Measurements from ENCODE around the gene ENGASE.

Gene ENGASE

DNA sequence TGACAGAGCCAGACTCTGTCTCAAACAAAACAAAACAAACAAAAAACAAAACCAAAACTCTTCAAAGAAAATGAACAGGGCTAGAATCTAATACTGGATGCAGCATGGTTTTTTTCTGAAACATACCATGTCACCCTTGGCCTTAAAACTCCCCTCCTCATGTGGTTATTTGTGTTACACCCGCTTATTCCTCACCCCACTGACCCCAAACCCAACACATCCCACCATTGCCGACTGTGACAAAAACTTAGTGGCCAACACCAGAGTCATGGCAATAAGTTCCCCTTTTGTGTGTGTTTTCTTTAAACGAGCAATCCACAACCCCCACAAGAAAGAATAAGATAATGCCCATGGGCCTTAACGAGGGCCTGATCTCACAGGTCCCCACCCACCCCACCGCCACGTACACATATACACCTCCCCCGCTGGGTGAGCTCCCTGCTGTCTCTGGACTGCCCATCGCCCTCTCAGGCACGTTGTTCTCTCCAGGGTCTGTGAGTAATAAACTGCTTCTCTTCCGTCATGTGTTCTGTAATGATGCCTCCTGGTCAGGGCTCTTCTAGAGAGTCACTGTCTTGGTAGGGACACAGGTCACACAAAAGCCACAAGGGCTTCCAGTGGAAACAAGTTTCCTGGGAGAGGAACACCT is 16.8 kb upstream of the ENGASE start:
- Histone ChIP-seq H3K27me3 (ENCODE audit: control insufficient read depth, insufficient read depth, low read length) (no peaks in the 10 kb centered on the region), H3K9ac (ENCODE audit: low read depth, low read length) (no peak overlapping the region), H3K27ac (ENCODE audit: low read depth, low read length) (no peak overlapping the region), H3K4me3 (ENCODE audit: low read depth, low read length) (no peak overlapping the region), H3K4me1 (ENCODE audit: control insufficient read depth, insufficient read depth, low read length) (no peaks in the 10 kb centered on the region), H3K9me3 (ENCODE audit: control insufficient read depth, insufficient read depth, low read length) (0 out of 2 replicates have a peak, but pooled peaks cover 3% of the 10 kb centered on the region), H3K36me3 (ENCODE audit: control insufficient read depth, insufficient read depth, low read length) (no peaks in the 10 kb centered on the region)

- H3K4me3 ChIP-seq (ENCODE audit: low read depth, low read length), result no peak overlapping the region
- H3K9me3 ChIP-seq (ENCODE audit: control insufficient read depth, insufficient read depth, low read length), result no peaks in the 10 kb centered on the region
- H3K36me3 ChIP-seq (ENCODE audit: control insufficient read depth, insufficient read depth, low read length), result no peaks in the 10 kb centered on the region
- no peak overlapping the region for H3K9ac ChIP-seq (ENCODE audit: low read depth, low read length)
- no peaks in the 10 kb centered on the region for H3K4me1 ChIP-seq (ENCODE audit: control insufficient read depth, insufficient read depth, low read length)
- H3K27ac ChIP-seq (ENCODE audit: low read depth, low read length), result no peak overlapping the region
- H3K27me3 ChIP-seq (ENCODE audit: control insufficient read depth, insufficient read depth, low read length), result no peaks in the 10 kb centered on the region
Observed at GRCh38 chr17:79062691-79063090, 11.9 kb upstream of the ENGASE start.

GRCh38 chr17:79064026-79064425 is 10.6 kb upstream of the ENGASE start:
- Histone ChIP-seq H3K4me3 (ENCODE audit: low read depth, low read length) (no peak overlapping the region), H3K27me3 (ENCODE audit: control insufficient read depth, insufficient read depth, low read length) (no peaks in the 10 kb centered on the region), H3K9me3 (ENCODE audit: control insufficient read depth, insufficient read depth, low read length) (no peaks in the 10 kb centered on the region), H3K9ac (ENCODE audit: low read depth, low read length) (no peak overlapping the region), H3K36me3 (ENCODE audit: control insufficient read depth, insufficient read depth, low read length) (no peaks in the 10 kb centered on the region), H3K27ac (ENCODE audit: low read depth, low read length) (no peak overlapping the region), H3K4me1 (ENCODE audit: control insufficient read depth, insufficient read depth, low read length) (no peaks in the 10 kb centered on the region)

GRCh38 chr17:79065105-79065670 is 9.4 kb upstream of the ENGASE start:
- Histone ChIP-seq H3K27ac (ENCODE audit: low read depth, low read length) (no peak overlapping the region), H3K27me3 (ENCODE audit: control insufficient read depth, insufficient read depth, low read length) (no peaks in the 10 kb centered on the region), H3K9me3 (ENCODE audit: control insufficient read depth, insufficient read depth, low read length) (no peaks in the 10 kb centered on the region), H3K36me3 (ENCODE audit: control insufficient read depth, insufficient read depth, low read length) (no peaks in the 10 kb centered on the region), H3K9ac (ENCODE audit: low read depth, low read length) (no peak overlapping the region), H3K4me3 (ENCODE audit: low read depth, low read length) (no peak overlapping the region), H3K4me1 (ENCODE audit: control insufficient read depth, insufficient read depth, low read length) (no peaks in the 10 kb centered on the region)

- no peak overlapping the region for H3K27ac ChIP-seq (ENCODE audit: low read depth, low read length)
Observed at GRCh38 chr17:79066963-79067362, 7.7 kb upstream of the ENGASE start.

DNA sequence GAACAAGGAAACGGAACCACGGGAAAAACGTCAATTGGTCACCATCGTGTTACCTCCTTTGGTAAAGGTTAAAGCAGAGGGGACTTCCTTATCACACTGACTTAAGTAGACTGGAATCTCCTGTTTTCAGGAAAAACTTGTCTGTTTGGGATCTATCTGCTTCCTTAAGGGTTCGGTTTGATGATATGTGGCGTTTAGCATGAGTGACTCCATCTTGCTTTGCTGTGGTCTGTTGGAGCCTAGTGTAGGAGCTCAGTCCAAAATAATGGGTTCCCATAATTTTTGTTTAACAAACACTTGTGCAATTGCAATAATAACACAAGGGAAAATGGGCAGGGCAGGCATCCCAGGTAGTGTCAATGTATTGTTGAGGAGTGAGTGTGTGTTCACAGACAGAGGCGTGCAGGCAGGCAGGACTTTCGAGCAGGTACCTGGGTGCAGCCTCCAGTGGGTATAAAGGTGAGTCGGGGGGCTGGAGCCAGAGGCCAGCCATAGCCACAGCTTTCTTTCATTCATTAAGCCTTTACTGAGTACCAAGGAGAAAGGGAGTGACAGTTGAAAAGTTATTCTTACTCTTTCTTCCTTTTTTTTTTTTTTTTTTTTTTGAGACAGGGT is 4.3 kb upstream of the ENGASE start:
- H3K36me3 ChIP-seq (ENCODE audit: control insufficient read depth, insufficient read depth, low read length), result no peaks in the 10 kb centered on the region
- H3K4me3 ChIP-seq (ENCODE audit: low read depth, low read length), result no peak overlapping the region
- 0 out of 2 replicates have a peak, but pooled peaks cover 1% of the 10 kb centered on the region for H3K4me1 ChIP-seq (ENCODE audit: control insufficient read depth, insufficient read depth, low read length)
- H3K9me3 ChIP-seq (ENCODE audit: control insufficient read depth, insufficient read depth, low read length), result no peaks in the 10 kb centered on the region
- no peak overlapping the region for H3K27ac ChIP-seq (ENCODE audit: low read depth, low read length)
- no peaks in the 10 kb centered on the region; the same call in 1 of the 2 replicates for H3K27me3 ChIP-seq (ENCODE audit: control insufficient read depth, insufficient read depth, low read length)
- no peak overlapping the region for H3K9ac ChIP-seq (ENCODE audit: low read depth, low read length)

More at GRCh38 chr17:79066963-79067362, 7.7 kb upstream of the ENGASE start:
- no peak overlapping the region for H3K9ac ChIP-seq (ENCODE audit: low read depth, low read length)
- no peaks in the 10 kb centered on the region for H3K4me1 ChIP-seq (ENCODE audit: control insufficient read depth, insufficient read depth, low read length)
- no peaks in the 10 kb centered on the region for H3K9me3 ChIP-seq (ENCODE audit: control insufficient read depth, insufficient read depth, low read length)
- H3K27me3 ChIP-seq (ENCODE audit: control insufficient read depth, insufficient read depth, low read length), result no peaks in the 10 kb centered on the region
- H3K36me3 ChIP-seq (ENCODE audit: control insufficient read depth, insufficient read depth, low read length), result no peaks in the 10 kb centered on the region
- no peak overlapping the region for H3K4me3 ChIP-seq (ENCODE audit: low read depth, low read length)

DNA sequence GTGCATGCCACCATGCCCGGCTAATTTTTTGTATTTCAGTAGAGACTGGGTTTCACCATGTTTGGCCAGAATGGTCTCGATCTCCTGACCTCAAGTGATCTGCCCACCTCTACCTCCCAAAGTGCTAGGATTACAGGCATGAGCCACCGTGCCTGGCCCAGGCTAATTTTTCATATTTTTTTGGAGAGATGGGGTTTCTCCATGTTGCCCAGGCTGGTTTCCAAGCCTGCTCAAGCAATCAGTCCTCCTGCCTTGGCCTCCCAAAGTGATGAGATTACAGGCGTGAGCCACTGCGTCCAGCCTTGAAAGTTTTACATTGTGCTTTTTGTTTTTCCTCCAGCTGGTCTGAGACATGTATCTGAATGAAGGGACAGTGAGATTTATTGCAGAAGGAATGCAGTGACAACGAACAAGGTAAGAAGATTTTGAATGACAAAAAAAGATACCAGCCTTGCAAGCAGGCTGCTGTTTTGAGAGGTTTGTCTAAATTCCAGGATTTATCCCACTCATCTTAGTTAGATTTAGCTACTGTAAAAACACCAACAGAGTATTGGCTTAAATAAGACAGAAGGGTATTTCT is 3.4 kb upstream of the ENGASE start:
- H3K27ac ChIP-seq (ENCODE audit: low read depth, low read length), result no peak overlapping the region
- no peaks in the 10 kb centered on the region for H3K9me3 ChIP-seq (ENCODE audit: control insufficient read depth, insufficient read depth, low read length)
- 0 out of 2 replicates have a peak, but pooled peaks cover 3% of the 10 kb centered on the region for H3K4me1 ChIP-seq (ENCODE audit: control insufficient read depth, insufficient read depth, low read length)
- no peaks in the 10 kb centered on the region for H3K36me3 ChIP-seq (ENCODE audit: control insufficient read depth, insufficient read depth, low read length)
- no peaks in the 10 kb centered on the region; the same call in 1 of the 2 replicates for H3K27me3 ChIP-seq (ENCODE audit: control insufficient read depth, insufficient read depth, low read length)
- no peak overlapping the region for H3K9ac ChIP-seq (ENCODE audit: low read depth, low read length)
- H3K4me3 ChIP-seq (ENCODE audit: low read depth, low read length), result no peak overlapping the region

GRCh38 chr17:79072544-79072943 is 2.1 kb upstream of the ENGASE start:
- no peak overlapping the region for H3K4me3 ChIP-seq (ENCODE audit: low read depth, low read length)
- 0 out of 2 replicates have a peak, but pooled peaks cover 3% of the 10 kb centered on the region for H3K4me1 ChIP-seq (ENCODE audit: control insufficient read depth, insufficient read depth, low read length)
- H3K9me3 ChIP-seq (ENCODE audit: control insufficient read depth, insufficient read depth, low read length), result no peaks in the 10 kb centered on the region
- no peaks in the 10 kb centered on the region; the same call in none of the 2 replicates for H3K36me3 ChIP-seq (ENCODE audit: control insufficient read depth, insufficient read depth, low read length)
- H3K27ac ChIP-seq (ENCODE audit: low read depth, low read length), result no peak overlapping the region
- H3K27me3 ChIP-seq (ENCODE audit: control insufficient read depth, insufficient read depth, low read length), result no peaks in the 10 kb centered on the region; the same call in 1 of the 2 replicates
- H3K9ac ChIP-seq (ENCODE audit: low read depth, low read length), result no peak overlapping the region

DNA sequence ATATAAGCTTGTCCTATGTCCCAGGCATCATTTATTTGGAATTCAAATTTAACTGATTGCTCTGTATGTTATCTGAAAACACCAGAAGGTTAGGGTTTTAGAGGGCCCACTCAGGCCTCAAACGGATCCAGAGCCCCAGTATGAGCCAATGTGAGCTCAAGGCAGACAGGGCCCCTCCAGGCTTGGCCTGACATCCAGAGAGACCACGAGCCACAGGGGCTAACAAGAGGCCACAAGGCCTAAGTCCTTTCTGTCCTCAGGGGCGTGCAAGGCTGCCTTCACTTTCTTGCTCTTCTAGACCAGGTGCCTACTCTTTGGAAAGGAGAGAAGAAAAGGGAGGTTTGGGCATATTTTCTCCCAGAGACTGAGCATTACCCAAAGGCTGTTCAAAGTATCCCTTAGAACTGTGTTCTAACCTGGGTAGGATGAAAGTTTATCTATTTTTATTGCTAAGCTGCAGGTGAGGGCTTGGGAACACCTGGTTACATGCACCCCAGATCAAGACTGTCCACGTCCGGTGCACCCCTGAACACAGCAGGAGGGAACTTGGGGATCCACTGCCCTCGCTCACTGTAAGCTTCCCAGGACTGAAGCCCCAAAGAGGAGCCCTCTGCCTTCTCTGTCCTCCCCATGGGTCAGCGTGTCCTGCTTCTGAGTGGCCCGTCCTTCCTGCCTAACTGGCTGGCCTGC is 1.5 kb upstream of the ENGASE start:
- H3K27ac ChIP-seq (ENCODE audit: low read depth, low read length), result no peak overlapping the region
- no peak overlapping the region for H3K4me3 ChIP-seq (ENCODE audit: low read depth, low read length)
- no peaks in the 10 kb centered on the region for H3K9me3 ChIP-seq (ENCODE audit: control insufficient read depth, insufficient read depth, low read length)
- H3K4me1 ChIP-seq (ENCODE audit: control insufficient read depth, insufficient read depth, low read length), result 0 out of 2 replicates have a peak, but pooled peaks cover 3% of the 10 kb centered on the region
- H3K27me3 ChIP-seq (ENCODE audit: control insufficient read depth, insufficient read depth, low read length), result no peaks in the 10 kb centered on the region; the same call in 1 of the 2 replicates
- H3K9ac ChIP-seq (ENCODE audit: low read depth, low read length), result no peak overlapping the region
- no peaks in the 10 kb centered on the region; the same call in none of the 2 replicates for H3K36me3 ChIP-seq (ENCODE audit: control insufficient read depth, insufficient read depth, low read length)

DNA sequence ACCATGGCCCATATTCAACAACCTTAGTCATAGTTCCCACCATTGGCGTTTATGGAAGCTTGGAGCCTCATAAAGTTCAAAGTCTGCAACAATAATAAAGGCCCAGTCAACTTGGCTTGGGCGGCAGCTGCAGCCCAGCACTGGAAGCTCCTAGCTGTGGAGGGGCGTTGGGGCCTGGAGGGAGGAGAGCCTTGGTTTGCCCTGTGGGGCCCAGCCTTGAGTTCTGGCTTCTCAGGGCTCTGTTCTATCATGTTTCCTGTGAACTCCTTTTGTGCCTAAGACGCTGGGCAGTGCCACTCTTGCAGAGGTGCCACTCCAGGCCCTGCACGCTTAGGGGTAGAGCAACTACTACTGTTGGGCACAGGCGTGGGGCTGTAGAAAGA is 927 bp upstream of the ENGASE start:
- Histone ChIP-seq H3K36me3 (ENCODE audit: control insufficient read depth, insufficient read depth, low read length) (peaks cover 5% of the 10 kb centered on the region), H3K4me3 (ENCODE audit: low read depth, low read length) (no peak overlapping the region), H3K27ac (ENCODE audit: low read depth, low read length) (no peak overlapping the region), H3K9me3 (ENCODE audit: control insufficient read depth, insufficient read depth, low read length) (no peaks in the 10 kb centered on the region), H3K4me1 (ENCODE audit: control insufficient read depth, insufficient read depth, low read length) (0 out of 2 replicates have a peak, but pooled peaks cover 3% of the 10 kb centered on the region), H3K27me3 (ENCODE audit: control insufficient read depth, insufficient read depth, low read length) (no peaks in the 10 kb centered on the region; the same call in 1 of the 2 replicates), H3K9ac (ENCODE audit: low read depth, low read length) (no peak overlapping the region)

Measured in HUES48 (cell line).